Activated CD8-positive, alpha-beta memory T cell treated with anti-CD3 and anti-CD28 coated beads, Interleukin-2, amount 10 ng/mL, durations not matched to agents 7 days and 5 days (primary cell): ENCODE results near the gene CFI. TPM values are rescaled to one million over a fixed set of nuclear protein-coding genes. Genes with fewer than 3 reads are reported as not detected.
A peak's percentile ranks its signal among the peaks of the same experiment; 100 is the strongest.

Source experiments
- ATAC-seq: fragments of 150-1000 bp; cut with Tn5 transposase; one replicate; pipeline ENCODE4 v1.10.0; 2021; ENCODE audit warnings: moderate library complexity
- CTCF ChIA-PET: fragments of 350-600 bp; sonication (Branson Sonifier 250); formaldehyde crosslinking; loops from one replicate; lab custom pipeline; 2021; ENCODE audit warnings: antibody characterized with exemption; lab: Charles Lee
- DNase-seq: peaks from one replicate; pipeline ENCODE4 v3.0.0-alpha.2; 2020
- H3K27ac Mint-ChIP-seq: one replicate; pipeline ENCODE4 v1.8.0; 2021; ENCODE audit warnings: mild to moderate bottlenecking, mixed read lengths
- H3K27me3 Mint-ChIP-seq: one replicate; pipeline ENCODE4 v1.8.0; 2021; ENCODE audit warnings: mixed read lengths
- H3K36me3 Mint-ChIP-seq: one replicate; pipeline ENCODE4 v1.8.0; 2021; ENCODE audit warnings: mild to moderate bottlenecking, mixed read lengths
- H3K4me1 Mint-ChIP-seq: one replicate; pipeline ENCODE4 v1.8.0; 2021; ENCODE audit warnings: mixed read lengths
- H3K4me3 Mint-ChIP-seq: one replicate; pipeline ENCODE4 v1.8.0; 2021; ENCODE audit warnings: mild to moderate bottlenecking, moderate library complexity, mixed read lengths
- H3K9me3 Mint-ChIP-seq: one replicate; pipeline ENCODE4 v1.8.0; 2022; ENCODE audit warnings: low read depth, mixed read lengths
- total RNA-seq, 2 experiments: library from RNA; stranded (reverse); gene quantifications; one replicate each; pipeline ENCODE4 v1.2.3, GENCODE V29; 2021

CFI gene
- total RNA-seq = under 1 TPM in 1 of 2 experiments, not detected in 1; 0.26 TPM

DNA sequence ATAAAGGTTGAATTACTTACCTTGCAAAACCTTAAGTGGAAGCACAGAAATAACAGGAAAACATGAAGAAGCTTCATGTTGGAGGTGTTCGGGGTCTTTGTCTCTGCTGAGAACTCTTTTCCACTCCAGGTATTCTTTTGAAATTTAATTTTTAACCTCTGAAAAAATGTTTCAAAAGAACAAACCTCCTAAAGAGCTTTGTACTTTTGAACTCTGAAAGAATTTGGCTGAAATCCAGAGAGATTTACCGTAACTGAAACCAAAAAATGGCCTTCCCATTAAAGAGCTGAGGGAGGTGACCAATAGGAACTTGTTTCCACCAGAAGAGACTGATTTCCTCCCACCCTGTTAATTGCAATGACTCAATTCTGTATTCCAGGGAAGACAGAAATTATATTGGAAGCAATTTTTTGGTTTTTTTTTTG lies at the start of gene CFI:
CFI (minus strand) TSS at position 105 of the 425 bp plus-strand sequence; CDS start at position 77, 28 bp downstream.
- CTCF ChIA-PET = no interaction called here
- H3K27ac Mint-ChIP-seq = no peak within 1 kb of the TSS

DNA sequence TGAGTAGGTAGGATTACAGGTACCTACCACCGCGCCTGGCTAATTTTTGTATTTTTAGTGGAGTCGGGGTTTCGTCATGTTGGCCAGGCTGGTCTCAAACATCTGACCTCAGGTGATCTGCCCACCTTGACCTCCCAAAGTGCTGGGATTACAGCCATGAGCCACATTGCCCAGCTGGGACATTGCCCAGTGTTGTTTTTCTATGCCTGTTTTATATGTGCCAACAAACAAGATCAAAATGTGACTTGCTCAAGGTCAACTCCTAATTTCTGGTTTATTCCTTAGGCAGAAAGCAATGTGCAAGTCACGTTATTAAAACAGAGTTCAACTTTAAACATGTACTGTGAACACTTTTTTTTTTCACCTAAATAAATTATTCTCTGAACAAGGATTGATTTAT lies 48.8 kb upstream of the CFI start:
- H3K27ac Mint-ChIP-seq = no peak overlapping the region
- CTCF ChIA-PET = no interaction called here

More for the DNA sequence above, at the start of gene CFI:
- Mint-ChIP-seq H3K36me3 (no peaks in the 10 kb centered on the region), H3K9me3 (no peaks in the 10 kb centered on the region), H3K4me3 (no peak within 1 kb of the TSS), H3K27me3 (peaks cover 7% of the 10 kb centered on the region), H3K4me1 (no peaks in the 10 kb centered on the region)
- ATAC-seq = no peak
- no peak for DNase-seq

GRCh38 chr4:109848501-109848900 lies 46.7 kb upstream of the CFI start:
- no peaks in the 10 kb centered on the region for H3K9me3 Mint-ChIP-seq
- no peaks in the 10 kb centered on the region for H3K27me3 Mint-ChIP-seq
- H3K4me3 Mint-ChIP-seq = no peak overlapping the region
- no peaks in the 10 kb centered on the region for H3K36me3 Mint-ChIP-seq
- ATAC-seq (no peak), DNase-seq (no peak)
- CTCF ChIA-PET = interaction anchor here (1.2 kb wide), 1 partner anchor 433 kb away, joined by 5 read pairs; no protein-coding TSS in a partner anchor
- H3K4me1 Mint-ChIP-seq = no peaks in the 10 kb centered on the region
- no peak overlapping the region for H3K27ac Mint-ChIP-seq

More for the DNA sequence above, 48.8 kb upstream of the CFI start:
- no peak for ATAC-seq
- Mint-ChIP-seq H3K4me1 (no peaks in the 10 kb centered on the region), H3K27me3 (no peaks in the 10 kb centered on the region), H3K9me3 (no peaks in the 10 kb centered on the region), H3K36me3 (no peaks in the 10 kb centered on the region), H3K4me3 (no peak overlapping the region)
- DNase-seq = no peak

GRCh38 chr4:109847896-109848442 lies 46.2 kb upstream of the CFI start, which contains the start of gene LRIT3:
Gene LRIT3, plus strand, starts transcription at chr4:109848107. Its CDS starts 95 bp downstream, at chr4:109848202.
- CTCF ChIA-PET = no interaction called here
- Mint-ChIP-seq H3K27me3 (no peaks in the 10 kb centered on the region), H3K4me3 (no peak within 1 kb of the TSS), H3K36me3 (no peaks in the 10 kb centered on the region), H3K27ac (no peak within 1 kb of the TSS), H3K9me3 (no peaks in the 10 kb centered on the region), H3K4me1 (no peaks in the 10 kb centered on the region)
- no peak for DNase-seq
- ATAC-seq = no peak

DNA sequence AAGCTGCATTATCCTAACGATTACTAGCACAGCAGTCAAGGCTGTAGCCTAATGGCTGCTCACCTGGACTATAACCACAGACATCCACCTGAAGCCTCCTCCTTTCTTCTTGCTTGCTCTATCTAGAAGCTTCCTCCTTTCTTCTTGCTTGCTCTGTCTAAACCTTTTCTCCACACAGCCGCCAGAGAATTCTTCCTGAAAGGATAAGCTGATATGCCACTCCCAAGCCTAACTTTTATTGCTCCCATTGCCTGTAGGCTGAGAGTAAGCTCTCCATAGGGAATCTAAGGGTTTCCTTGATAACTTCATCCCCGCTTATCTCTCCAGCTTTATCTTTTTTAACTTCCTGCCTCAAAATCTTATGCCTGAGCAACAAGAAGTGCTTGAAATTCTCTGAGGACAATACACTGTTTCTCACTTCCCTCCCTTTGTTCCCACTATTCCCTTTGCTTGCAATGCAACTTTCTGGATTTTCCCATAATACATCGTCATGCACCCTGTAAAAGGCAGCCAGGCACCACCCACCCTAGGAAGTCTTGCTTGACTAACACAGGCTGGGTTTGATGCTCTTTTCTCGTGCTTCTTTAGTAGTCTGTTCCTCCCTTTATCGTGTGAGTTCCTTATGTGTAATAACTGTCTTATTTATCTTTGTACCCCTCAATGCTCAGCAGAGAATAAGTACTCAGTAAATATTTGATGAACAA lies 44.7 kb upstream of the CFI start:
- no peak overlapping the region for H3K4me3 Mint-ChIP-seq
- CTCF ChIA-PET = no interaction called here
- H3K27me3 Mint-ChIP-seq = no peaks in the 10 kb centered on the region
- H3K36me3 Mint-ChIP-seq = no peaks in the 10 kb centered on the region
- no peaks in the 10 kb centered on the region for H3K4me1 Mint-ChIP-seq
- no peaks in the 10 kb centered on the region for H3K9me3 Mint-ChIP-seq
- no peak overlapping the region for H3K27ac Mint-ChIP-seq
- DNase-seq (no peak), ATAC-seq (no peak)

- H3K36me3 Mint-ChIP-seq = no peaks in the 10 kb centered on the region
- H3K4me3 Mint-ChIP-seq = no peak overlapping the region
- DNase-seq (no peak), ATAC-seq (no peak)
- H3K4me1 Mint-ChIP-seq = no peaks in the 10 kb centered on the region
- H3K27ac Mint-ChIP-seq = no peak overlapping the region
- no peaks in the 10 kb centered on the region for H3K9me3 Mint-ChIP-seq
- no peaks in the 10 kb centered on the region for H3K27me3 Mint-ChIP-seq
- CTCF ChIA-PET = interaction anchor here (0.7 kb wide), 1 partner anchor 80 kb away, joined by 3 read pairs; no protein-coding TSS in a partner anchor
Observed at GRCh38 chr4:109836985-109837384, 35.2 kb upstream of the CFI start.

DNA sequence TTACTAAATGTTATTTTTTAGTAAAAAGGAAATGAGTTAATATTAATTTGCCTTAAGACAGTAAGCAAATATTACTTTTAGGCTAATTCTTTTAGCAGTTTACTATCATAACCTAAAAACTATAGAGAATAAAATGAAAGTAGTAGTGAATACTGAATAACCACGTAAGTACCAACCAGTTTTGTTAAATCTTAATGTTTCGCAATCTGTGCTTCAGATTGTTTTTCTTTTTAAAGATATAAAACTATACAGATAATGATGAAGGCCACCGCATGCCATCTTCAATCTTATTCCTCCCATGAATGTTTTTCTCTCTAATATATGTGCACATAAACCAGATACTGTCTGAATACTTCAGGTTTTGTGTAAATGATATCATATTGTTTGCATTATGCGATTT lies 32.0 kb upstream of the CFI start:
- DNase-seq (no peak), ATAC-seq (no peak)
- H3K27ac Mint-ChIP-seq = no peak overlapping the region
- no peaks in the 10 kb centered on the region for H3K9me3 Mint-ChIP-seq
- CTCF ChIA-PET = interaction anchor here (3.5 kb wide), 1 partner anchor 401 kb away, joined by 10 read pairs; the partner anchor contains the start of gene SEC24B
- no peaks in the 10 kb centered on the region for H3K36me3 Mint-ChIP-seq
- H3K4me1 Mint-ChIP-seq = no peaks in the 10 kb centered on the region
- no peak overlapping the region for H3K4me3 Mint-ChIP-seq
- H3K27me3 Mint-ChIP-seq = no peaks in the 10 kb centered on the region

DNA sequence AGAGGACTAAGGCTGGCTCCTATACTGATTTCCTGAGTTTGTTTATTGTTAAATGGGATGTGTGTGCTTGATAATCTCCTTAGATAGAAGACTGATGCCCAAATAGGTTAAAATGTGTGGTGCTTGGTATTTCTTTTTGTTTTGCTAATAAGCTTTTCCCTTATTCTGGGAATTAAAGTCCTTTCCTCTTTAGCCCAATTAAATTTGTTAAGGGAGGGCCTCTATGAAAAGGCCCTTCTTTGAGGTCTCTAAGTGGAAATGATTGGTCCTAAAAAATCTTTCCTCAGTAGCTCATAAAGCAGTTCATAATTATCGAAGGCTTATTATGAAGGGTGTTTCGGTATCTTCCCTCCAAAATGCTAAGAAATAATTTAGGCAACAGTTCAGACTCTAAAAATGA lies 25.9 kb upstream of the CFI start, which contains the start of gene RRH:
RRH (plus strand) TSS at position 301 of the 400 bp plus-strand sequence; CDS start at position 357, 56 bp downstream.
- no peak for ATAC-seq
- peaks cover 11% of the 10 kb centered on the region for H3K36me3 Mint-ChIP-seq
- no peak within 1 kb of the TSS for H3K27ac Mint-ChIP-seq
- CTCF ChIA-PET = interaction anchor here (1.0 to 3.5 kb wide), 3 partner anchors 12 to 395 kb away, joined by 5 to 22 read pairs (median 17); partner anchors contain the start of genes CASP6, GAR1 and SEC24B
- H3K4me1 Mint-ChIP-seq = peaks cover 2% of the 10 kb centered on the region
- H3K4me3 Mint-ChIP-seq = no peak within 1 kb of the TSS
- H3K27me3 Mint-ChIP-seq = no peaks in the 10 kb centered on the region
- no peaks in the 10 kb centered on the region for H3K9me3 Mint-ChIP-seq
- DNase-seq = no peak

GRCh38 chr4:109826719-109827118 lies 24.9 kb upstream of the CFI start:
- ATAC-seq = peak; percentile 57
- no peak overlapping the region for H3K27ac Mint-ChIP-seq
- no peaks in the 10 kb centered on the region for H3K27me3 Mint-ChIP-seq
- H3K4me3 Mint-ChIP-seq = no peak overlapping the region
- no peak for DNase-seq
- H3K4me1 Mint-ChIP-seq = peaks cover 4% of the 10 kb centered on the region
- CTCF ChIA-PET = interaction anchor here (1.0 to 3.5 kb wide), 5 partner anchors 11 to 401 kb away, joined by 3 to 22 read pairs (median 11); partner anchors contain the start of genes CASP6, GAR1 and SEC24B
- H3K36me3 Mint-ChIP-seq = peaks cover 15% of the 10 kb centered on the region
- no peaks in the 10 kb centered on the region for H3K9me3 Mint-ChIP-seq

GRCh38 chr4:109821185-109821584 lies 19.4 kb upstream of the CFI start:
- H3K27me3 Mint-ChIP-seq = no peaks in the 10 kb centered on the region
- no peaks in the 10 kb centered on the region for H3K9me3 Mint-ChIP-seq
- DNase-seq (no peak), ATAC-seq (no peak)
- no peak overlapping the region for H3K27ac Mint-ChIP-seq
- peaks cover 54% of the 10 kb centered on the region for H3K36me3 Mint-ChIP-seq
- H3K4me1 Mint-ChIP-seq = peaks cover 43% of the 10 kb centered on the region
- CTCF ChIA-PET = interaction anchor here (1.5 to 3.0 kb wide), 2 partner anchors 388 to 389 kb away, joined by 3 to 12 read pairs; partner anchors contain the start of gene SEC24B
- no peak overlapping the region for H3K4me3 Mint-ChIP-seq

- DNase-seq (no peak), ATAC-seq (no peak)
- Mint-ChIP-seq H3K27me3 (no peaks in the 10 kb centered on the region), H3K36me3 (peaks cover 57% of the 10 kb centered on the region), H3K4me1 (peaks cover 47% of the 10 kb centered on the region), H3K9me3 (no peaks in the 10 kb centered on the region), H3K27ac (peak overlapping the region; percentile 41), H3K4me3 (no peak overlapping the region)
- CTCF ChIA-PET = interaction anchor here (1.5 to 3.0 kb wide), 3 partner anchors 387 to 397 kb away, joined by 3 to 12 read pairs (median 4); partner anchors contain the start of gene SEC24B
Observed at GRCh38 chr4:109820563-109820962, 18.8 kb upstream of the CFI start.

DNA sequence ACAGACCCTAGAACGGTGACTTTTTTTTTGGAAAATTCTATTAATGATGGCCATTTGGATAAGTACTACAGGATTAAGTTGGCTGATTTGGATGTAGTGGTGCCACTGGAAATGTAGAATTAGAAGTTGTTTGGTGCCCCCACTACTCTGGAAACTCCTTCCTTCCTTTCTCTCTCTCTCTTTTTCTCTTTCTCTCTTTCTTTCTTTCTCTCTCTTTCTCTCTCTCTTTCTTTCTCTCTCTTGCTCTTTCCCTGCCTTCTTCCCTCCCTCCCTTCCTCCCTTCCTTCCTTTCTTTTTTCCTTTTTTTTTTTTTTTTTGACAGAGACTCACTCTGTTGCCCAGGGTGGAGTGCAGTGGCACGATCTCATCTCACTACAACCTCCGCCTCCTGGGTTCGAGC lies 16.5 kb upstream of the CFI start:
- CTCF ChIA-PET = interaction anchor here (3.0 kb wide), 1 partner anchor 385 kb away, joined by 12 read pairs; the partner anchor contains the start of gene SEC24B
- Mint-ChIP-seq H3K27me3 (no peaks in the 10 kb centered on the region), H3K4me3 (no peak overlapping the region), H3K36me3 (peaks cover 50% of the 10 kb centered on the region), H3K27ac (no peak overlapping the region), H3K4me1 (peaks cover 54% of the 10 kb centered on the region), H3K9me3 (no peaks in the 10 kb centered on the region)
- ATAC-seq (no peak), DNase-seq (no peak)

GRCh38 chr4:109816894-109817293 lies 15.1 kb upstream of the CFI start:
- Mint-ChIP-seq H3K4me1 (peaks cover 57% of the 10 kb centered on the region), H3K27ac (peak overlapping the region; percentile 98), H3K4me3 (peak overlapping the region; percentile 95), H3K9me3 (no peaks in the 10 kb centered on the region), H3K36me3 (peaks cover 44% of the 10 kb centered on the region), H3K27me3 (no peaks in the 10 kb centered on the region)
- DNase-seq = no peak
- no peak for ATAC-seq
- CTCF ChIA-PET = interaction anchor here (1.6 to 4.2 kb wide), 2 partner anchors 10 to 384 kb away, joined by 10 to 17 read pairs; partner anchors contain the start of genes RRH and SEC24B
